Glutamatergic neuron (in vitro differentiated cells): ENCODE measurements around the gene ANXA4. TPM values are rescaled to one million over a fixed set of nuclear protein-coding genes. Genes with fewer than 3 reads are reported as not detected.

Experiments used
- DNase-seq: peaks from one replicate; pipeline ENCODE4 v3.0.0; 2022
- H3K27ac Mint-ChIP-seq: one replicate; pipeline ENCODE4 v1.8.0; 2020; ENCODE audit warnings: mild to moderate bottlenecking, mixed read lengths, inconsistent platforms; ENCODE audit not compliant: unreplicated experiment
- H3K27me3 Mint-ChIP-seq: one replicate; pipeline ENCODE4 v1.8.0; 2020; ENCODE audit warnings: mild to moderate bottlenecking, moderate library complexity, mixed read lengths, inconsistent platforms; ENCODE audit not compliant: unreplicated experiment
- H3K36me3 Mint-ChIP-seq: one replicate; pipeline ENCODE4 v1.8.0; 2020; ENCODE audit warnings: mild to moderate bottlenecking, mixed read lengths, inconsistent platforms; ENCODE audit not compliant: unreplicated experiment
- H3K4me1 Mint-ChIP-seq: one replicate; pipeline ENCODE4 v1.8.0; 2020; ENCODE audit warnings: mild to moderate bottlenecking, low read depth, mixed read lengths, inconsistent platforms; ENCODE audit not compliant: unreplicated experiment
- H3K4me3 Mint-ChIP-seq: one replicate; pipeline ENCODE4 v1.8.0; 2020; ENCODE audit warnings: mild to moderate bottlenecking, mixed read lengths, inconsistent platforms; ENCODE audit not compliant: unreplicated experiment
- H3K9me3 Mint-ChIP-seq: one replicate; pipeline ENCODE4 v1.8.0; 2020; ENCODE audit warnings: mild to moderate bottlenecking, moderate library complexity, mixed read lengths, inconsistent platforms; ENCODE audit not compliant: unreplicated experiment
- CTCF ChIP-seq: fragments of 200-600 bp; sonication (generic); IDR thresholded peaks from one replicate; pipeline ENCODE4 v1.5.0; 2021; ENCODE audit not compliant: partially characterized antibody, unreplicated experiment
- total RNA-seq: library from RNA; stranded (reverse); fragmentation: NEBNext Ultra II Directional; extraction: Animal tissue kit (Norgen Biotek cat#: 25700); gene quantifications from one replicate; pipeline ENCODE4 v1.2.1, GENCODE V29; 2021; ENCODE audit not compliant: unreplicated experiment

The ANXA4 gene
- total RNA-seq, 1 donor from 2014 or later = 3.1 TPM

GRCh38 chr2:69715964-69716363 lies 26.0 kb upstream of the ANXA4 start:
- no peaks in the 10 kb centered on the region for H3K36me3 Mint-ChIP-seq
- H3K27ac Mint-ChIP-seq = no peak overlapping the region
- DNase-seq = no peak
- no peaks in the 10 kb centered on the region for H3K27me3 Mint-ChIP-seq
- peaks cover 6% of the 10 kb centered on the region for H3K9me3 Mint-ChIP-seq
- H3K4me1 Mint-ChIP-seq = no peaks in the 10 kb centered on the region
- no peak for TF ChIP-seq CTCF
- no peak overlapping the region for H3K4me3 Mint-ChIP-seq

- peaks cover 3% of the 10 kb centered on the region for H3K9me3 Mint-ChIP-seq
- no peaks in the 10 kb centered on the region for H3K36me3 Mint-ChIP-seq
- no peaks in the 10 kb centered on the region for H3K27me3 Mint-ChIP-seq
- no peak overlapping the region for H3K27ac Mint-ChIP-seq
- H3K4me3 Mint-ChIP-seq = no peak overlapping the region
- H3K4me1 Mint-ChIP-seq = no peaks in the 10 kb centered on the region
- no peak for DNase-seq
- TF ChIP-seq CTCF = no peak
Observed at GRCh38 chr2:69716555-69717120, 25.3 kb upstream of the ANXA4 start.

DNA sequence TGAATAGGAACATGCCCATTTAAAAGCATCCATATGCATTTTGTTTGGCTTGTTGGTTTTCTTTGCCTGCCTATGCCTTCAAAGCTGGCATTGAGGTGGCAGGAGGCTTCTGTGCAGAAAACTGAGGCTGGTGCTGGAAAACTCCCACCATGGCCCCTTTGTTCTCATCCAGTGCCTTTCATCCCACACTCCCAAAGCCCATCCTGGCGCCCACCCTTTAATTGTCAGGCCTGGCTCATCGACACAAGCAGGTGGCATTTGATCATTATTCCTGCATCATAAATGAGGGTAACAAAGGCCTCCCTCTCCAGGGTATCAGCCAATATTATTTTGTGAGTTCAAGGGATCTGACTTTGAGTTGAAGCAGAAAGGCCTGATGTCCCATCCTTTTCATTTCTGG lies 24.7 kb upstream of the ANXA4 start:
- TF ChIP-seq CTCF = no peak
- Mint-ChIP-seq H3K9me3 (peaks cover 3% of the 10 kb centered on the region), H3K4me1 (no peaks in the 10 kb centered on the region), H3K4me3 (no peak overlapping the region), H3K36me3 (no peaks in the 10 kb centered on the region), H3K27ac (no peak overlapping the region), H3K27me3 (no peaks in the 10 kb centered on the region)
- DNase-seq = no peak

- Mint-ChIP-seq H3K27ac (no peak overlapping the region), H3K36me3 (no peaks in the 10 kb centered on the region), H3K9me3 (peaks cover 3% of the 10 kb centered on the region), H3K4me1 (no peaks in the 10 kb centered on the region), H3K4me3 (no peak overlapping the region), H3K27me3 (no peaks in the 10 kb centered on the region)
- TF ChIP-seq CTCF = no peak
- DNase-seq = no peak
Observed at GRCh38 chr2:69717861-69718273, 24.1 kb upstream of the ANXA4 start.

DNA sequence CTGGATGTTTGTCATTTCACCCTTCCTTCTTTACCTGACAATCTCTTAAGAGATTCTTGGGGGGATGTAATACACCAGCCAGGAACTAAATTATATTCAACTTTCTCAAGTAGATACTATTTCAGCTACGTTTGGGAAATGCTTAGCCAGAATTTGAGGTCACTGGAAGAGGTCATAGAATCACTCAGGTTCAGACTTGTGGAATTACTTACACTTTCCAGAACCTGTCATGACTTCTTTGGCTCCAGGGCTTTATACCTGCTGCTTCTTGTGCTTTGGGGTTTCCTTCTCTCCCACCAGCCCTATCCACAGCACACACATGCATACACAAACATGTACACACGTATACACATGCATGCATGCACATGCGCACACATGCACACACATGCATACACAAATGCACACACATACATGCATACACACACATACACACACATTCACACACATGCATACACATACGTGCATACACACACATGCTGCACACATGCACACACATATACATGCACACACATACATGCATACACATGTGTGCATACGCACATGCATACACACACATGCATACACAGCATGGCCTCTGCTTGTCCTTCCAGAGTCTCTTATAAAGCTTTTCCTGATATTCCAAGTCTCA lies 23.5 kb upstream of the ANXA4 start:
- DNase-seq = no peak
- peaks cover 3% of the 10 kb centered on the region for H3K9me3 Mint-ChIP-seq
- H3K4me3 Mint-ChIP-seq = no peak overlapping the region
- H3K27me3 Mint-ChIP-seq = no peaks in the 10 kb centered on the region
- TF ChIP-seq CTCF = no peak
- no peaks in the 10 kb centered on the region for H3K36me3 Mint-ChIP-seq
- no peaks in the 10 kb centered on the region for H3K4me1 Mint-ChIP-seq
- H3K27ac Mint-ChIP-seq = no peak overlapping the region
